HL-60 (cell line): ENCODE measurements around the gene HEPN1.
"Not testable (repeated sequence)": the region's sequence is repeated elsewhere in the genome, so short reads cannot be mapped to it uniquely, and the experiment has no call there.

Experiments used
- DNase-seq, 2 experiments: peaks; one replicate each; pipeline ENCODE4 v3.0.0-alpha.2; 2010 to 2020; ENCODE audit warnings: low read depth in 1 of 2, low spot score in 1 of 2
- H3K27ac ChIP-seq: fragments of 250-450 bp; sonication (Bioruptor Pico); replicated peaks from 2 replicates; pipeline ENCODE4 v1.5.1; 2020; ENCODE audit warnings: mild to moderate bottlenecking, moderate library complexity
- H3K27me3 ChIP-seq: fragments of 250-450 bp; sonication (Bioruptor Pico); 2 replicates; pipeline ENCODE4 v1.5.1; 2021; ENCODE audit warnings: mild to moderate bottlenecking, moderate library complexity; ENCODE audit not compliant: insufficient read depth, poor library complexity, severe bottlenecking
- H3K4me3 ChIP-seq: replicated peaks from 2 replicates; pipeline ENCODE4 v1.5.1; 2011; ENCODE audit warnings: mild to moderate bottlenecking, control low read depth, low read length; ENCODE audit not compliant: insufficient read depth
- GABPA ChIP-seq: IDR thresholded peaks from 2 replicates; pipeline ENCODE4 v1.6.1; 2012; ENCODE audit warnings: low read depth
- POLR2AphosphoS5 ChIP-seq: IDR thresholded peaks from 2 replicates; pipeline ENCODE4 v1.6.1; 2012; ENCODE audit warnings: low read depth
- SPI1 ChIP-seq: IDR thresholded peaks from 2 replicates; pipeline ENCODE4 v1.6.1; 2012; ENCODE audit warnings: low read depth, mild to moderate bottlenecking, borderline replicate concordance
- TF ChIP-seq, protein P1 (sequence below): IDR thresholded peaks from one replicate; pipeline ENCODE4 v1.5.1; 2011; ENCODE audit warnings: low read length, control low read depth, inconsistent platforms; ENCODE audit not compliant: insufficient read depth
- TF ChIP-seq, protein P2 (sequence below): IDR thresholded peaks from 2 replicates; pipeline ENCODE4 v1.6.1; 2012; ENCODE audit warnings: low read depth; ENCODE audit not compliant: insufficient replicate concordance

The HEPN1 gene

DNA sequence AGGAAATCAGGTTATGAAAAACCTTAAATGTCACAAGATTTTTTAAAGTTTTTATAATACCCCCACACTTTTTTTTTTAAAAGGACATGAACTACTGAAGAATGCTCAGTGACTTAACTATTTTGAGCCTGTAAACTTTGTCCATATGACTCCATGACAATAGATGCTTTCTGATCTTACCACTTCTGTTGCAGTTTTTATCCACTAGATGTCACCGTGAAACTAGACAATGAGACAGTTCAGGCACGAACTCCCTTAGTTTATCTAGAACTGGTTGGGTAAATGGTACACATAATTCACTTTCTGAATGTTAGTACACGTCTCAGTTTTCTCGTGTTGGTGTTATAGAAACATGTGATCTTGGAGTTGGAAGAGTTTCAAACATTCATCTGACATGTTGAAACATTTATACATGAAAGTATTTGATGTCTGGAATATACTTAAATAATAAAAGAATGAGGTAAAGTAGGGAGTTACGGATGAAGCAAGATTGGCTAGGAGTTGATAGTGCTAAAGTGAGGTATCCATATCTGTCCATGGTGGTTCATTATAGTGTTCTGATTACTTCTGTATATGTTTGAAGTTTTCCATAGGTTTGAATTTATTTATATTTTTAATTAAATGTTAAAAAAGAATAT is 43.0 kb downstream of the HEPN1 start:
- H3K27ac ChIP-seq: no peak overlapping the region
- H3K4me3 ChIP-seq: no peak overlapping the region
- H3K27me3 ChIP-seq: no peaks in the 10 kb centered on the region
- TF ChIP-seq POLR2AphosphoS5: no peak
- TF ChIP-seq, protein P1, sequence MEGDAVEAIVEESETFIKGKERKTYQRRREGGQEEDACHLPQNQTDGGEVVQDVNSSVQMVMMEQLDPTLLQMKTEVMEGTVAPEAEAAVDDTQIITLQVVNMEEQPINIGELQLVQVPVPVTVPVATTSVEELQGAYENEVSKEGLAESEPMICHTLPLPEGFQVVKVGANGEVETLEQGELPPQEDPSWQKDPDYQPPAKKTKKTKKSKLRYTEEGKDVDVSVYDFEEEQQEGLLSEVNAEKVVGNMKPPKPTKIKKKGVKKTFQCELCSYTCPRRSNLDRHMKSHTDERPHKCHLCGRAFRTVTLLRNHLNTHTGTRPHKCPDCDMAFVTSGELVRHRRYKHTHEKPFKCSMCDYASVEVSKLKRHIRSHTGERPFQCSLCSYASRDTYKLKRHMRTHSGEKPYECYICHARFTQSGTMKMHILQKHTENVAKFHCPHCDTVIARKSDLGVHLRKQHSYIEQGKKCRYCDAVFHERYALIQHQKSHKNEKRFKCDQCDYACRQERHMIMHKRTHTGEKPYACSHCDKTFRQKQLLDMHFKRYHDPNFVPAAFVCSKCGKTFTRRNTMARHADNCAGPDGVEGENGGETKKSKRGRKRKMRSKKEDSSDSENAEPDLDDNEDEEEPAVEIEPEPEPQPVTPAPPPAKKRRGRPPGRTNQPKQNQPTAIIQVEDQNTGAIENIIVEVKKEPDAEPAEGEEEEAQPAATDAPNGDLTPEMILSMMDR: peak; percentile 77
- TF ChIP-seq, protein P2, sequence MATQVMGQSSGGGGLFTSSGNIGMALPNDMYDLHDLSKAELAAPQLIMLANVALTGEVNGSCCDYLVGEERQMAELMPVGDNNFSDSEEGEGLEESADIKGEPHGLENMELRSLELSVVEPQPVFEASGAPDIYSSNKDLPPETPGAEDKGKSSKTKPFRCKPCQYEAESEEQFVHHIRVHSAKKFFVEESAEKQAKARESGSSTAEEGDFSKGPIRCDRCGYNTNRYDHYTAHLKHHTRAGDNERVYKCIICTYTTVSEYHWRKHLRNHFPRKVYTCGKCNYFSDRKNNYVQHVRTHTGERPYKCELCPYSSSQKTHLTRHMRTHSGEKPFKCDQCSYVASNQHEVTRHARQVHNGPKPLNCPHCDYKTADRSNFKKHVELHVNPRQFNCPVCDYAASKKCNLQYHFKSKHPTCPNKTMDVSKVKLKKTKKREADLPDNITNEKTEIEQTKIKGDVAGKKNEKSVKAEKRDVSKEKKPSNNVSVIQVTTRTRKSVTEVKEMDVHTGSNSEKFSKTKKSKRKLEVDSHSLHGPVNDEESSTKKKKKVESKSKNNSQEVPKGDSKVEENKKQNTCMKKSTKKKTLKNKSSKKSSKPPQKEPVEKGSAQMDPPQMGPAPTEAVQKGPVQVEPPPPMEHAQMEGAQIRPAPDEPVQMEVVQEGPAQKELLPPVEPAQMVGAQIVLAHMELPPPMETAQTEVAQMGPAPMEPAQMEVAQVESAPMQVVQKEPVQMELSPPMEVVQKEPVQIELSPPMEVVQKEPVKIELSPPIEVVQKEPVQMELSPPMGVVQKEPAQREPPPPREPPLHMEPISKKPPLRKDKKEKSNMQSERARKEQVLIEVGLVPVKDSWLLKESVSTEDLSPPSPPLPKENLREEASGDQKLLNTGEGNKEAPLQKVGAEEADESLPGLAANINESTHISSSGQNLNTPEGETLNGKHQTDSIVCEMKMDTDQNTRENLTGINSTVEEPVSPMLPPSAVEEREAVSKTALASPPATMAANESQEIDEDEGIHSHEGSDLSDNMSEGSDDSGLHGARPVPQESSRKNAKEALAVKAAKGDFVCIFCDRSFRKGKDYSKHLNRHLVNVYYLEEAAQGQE: no peak
- TF ChIP-seq SPI1: no peak
- TF ChIP-seq GABPA: no peak
- peak; percentile 32 to 50 for DNase-seq

GRCh38 chr11:124968197-124968596 is 49.1 kb downstream of the HEPN1 start:
- not testable (repeated sequence) for H3K27me3 ChIP-seq, H3K27ac ChIP-seq, DNase-seq, H3K4me3 ChIP-seq
